GM19238 (cell line): ENCODE results near the gene LIPI.
"Not testable (repeated sequence)": the region's sequence is repeated elsewhere in the genome, so short reads cannot be mapped to it uniquely, and the experiment has no call there.

ENCODE experiments used
- DNase-seq: peaks from one replicate; pipeline ENCODE4 v3.0.0; 2011; ENCODE audit warnings: low spot score; ENCODE audit not compliant: insufficient read length

Gene LIPI

GRCh38 chr21:14074177-14074576 lies 136.6 kb downstream of the LIPI start:
- DNase-seq: no peak

GRCh38 chr21:14073615-14074014 lies 137.1 kb downstream of the LIPI start:
- no peak for DNase-seq

- no peak for DNase-seq
These were observed 137.8 kb downstream of the LIPI start for GRCh38 chr21:14072761-14073535.

GRCh38 chr21:14071902-14072734 lies 138.6 kb downstream of the LIPI start:
- no peak for DNase-seq

GRCh38 chr21:14070968-14071367 lies 139.8 kb downstream of the LIPI start:
- no peak for DNase-seq

- no peak for DNase-seq
These were observed 140.5 kb downstream of the LIPI start for GRCh38 chr21:14070049-14070893.

- DNase-seq: no peak
These were observed 146.5 kb downstream of the LIPI start for GRCh38 chr21:14064296-14064645.

- not testable (repeated sequence) for DNase-seq
These were observed 147.0 kb downstream of the LIPI start for GRCh38 chr21:14063620-14064295.

GRCh38 chr21:14062684-14063083 lies 148.1 kb downstream of the LIPI start:
- not testable (repeated sequence) for DNase-seq

GRCh38 chr21:14061820-14062219 lies 148.9 kb downstream of the LIPI start:
- not testable (repeated sequence) for DNase-seq

GRCh38 chr21:14058995-14059627 lies 151.6 kb downstream of the LIPI start:
- DNase-seq: not testable (repeated sequence)
